ENCODE results near the gene CAB39L. TPM values are rescaled to one million over a fixed set of nuclear protein-coding genes. Genes with fewer than 3 reads are reported as not detected.

CAB39L gene
- total and polyA plus RNA-seq, 5 experiments from 2014 or later: 4.3 to 9.2 (median 5.2) TPM

DNA sequence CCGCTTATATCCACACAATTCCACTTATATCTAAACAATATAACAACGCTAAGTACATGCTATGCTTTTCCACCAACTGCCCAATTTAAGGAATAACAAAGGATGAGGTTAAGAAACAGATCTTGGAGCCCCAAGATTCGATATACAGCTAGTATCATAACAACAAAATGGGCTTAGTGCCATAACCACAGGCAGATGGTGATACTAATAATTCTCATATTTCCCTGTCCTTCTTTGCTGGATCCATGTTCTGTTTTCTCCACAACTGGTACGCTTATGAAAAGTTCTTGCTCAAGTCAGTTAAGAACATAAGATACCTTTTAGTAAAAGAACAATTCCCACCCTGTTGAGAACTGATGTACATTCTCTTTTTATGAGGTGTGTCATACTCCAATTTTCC lies 33.9 kb downstream of the CAB39L start:
- no peaks in the 10 kb centered on the region for H3K4me1 Mint-ChIP-seq
- POLR2A ChIA-PET: no interaction called here
- no peak for DNase-seq
- no peak overlapping the region for H3K27ac Mint-ChIP-seq
- peaks cover 2 to 20% (median 12%) of the 10 kb centered on the region in 3 donors for H3K36me3 Mint-ChIP-seq
- no peak overlapping the region for H3K4me3 Mint-ChIP-seq
- peaks cover 3 to 18% (median 10%) of the 10 kb centered on the region in 9 donors for H3K9me3 Mint-ChIP-seq
- no peaks in the 10 kb centered on the region for H3K27me3 Mint-ChIP-seq
- ATAC-seq: no peak

DNA sequence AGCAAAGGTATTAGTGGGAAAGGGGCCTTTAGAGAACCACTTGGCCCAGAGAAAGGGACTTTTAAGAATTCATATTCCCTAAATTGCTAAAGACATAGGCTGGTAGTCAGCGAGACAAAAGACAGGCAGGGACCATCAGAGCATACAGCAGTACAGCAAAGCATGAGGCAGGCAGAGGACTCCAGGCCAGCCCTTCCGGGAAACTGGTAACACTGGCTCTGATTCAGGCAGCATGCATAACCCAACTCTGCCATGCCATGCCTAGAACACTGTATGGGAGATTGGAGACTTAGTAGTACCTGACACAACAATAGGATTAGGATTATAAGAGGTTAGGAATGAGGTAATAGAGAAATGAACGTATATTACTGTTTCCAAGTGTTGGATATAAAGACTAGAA lies 34.9 kb downstream of the CAB39L start:
- Mint-ChIP-seq H3K36me3 (peaks cover 9 to 30% (median 22%) of the 10 kb centered on the region in 3 donors), H3K9me3 (peaks cover 5 to 28% (median 20%) of the 10 kb centered on the region in 9 donors), H3K27me3 (no peaks in the 10 kb centered on the region), H3K4me3 (no peak overlapping the region), H3K4me1 (no peaks in the 10 kb centered on the region), H3K27ac (no peak overlapping the region)
- POLR2A ChIA-PET: no interaction called here
- DNase-seq (no peak), ATAC-seq (no peak)

DNA sequence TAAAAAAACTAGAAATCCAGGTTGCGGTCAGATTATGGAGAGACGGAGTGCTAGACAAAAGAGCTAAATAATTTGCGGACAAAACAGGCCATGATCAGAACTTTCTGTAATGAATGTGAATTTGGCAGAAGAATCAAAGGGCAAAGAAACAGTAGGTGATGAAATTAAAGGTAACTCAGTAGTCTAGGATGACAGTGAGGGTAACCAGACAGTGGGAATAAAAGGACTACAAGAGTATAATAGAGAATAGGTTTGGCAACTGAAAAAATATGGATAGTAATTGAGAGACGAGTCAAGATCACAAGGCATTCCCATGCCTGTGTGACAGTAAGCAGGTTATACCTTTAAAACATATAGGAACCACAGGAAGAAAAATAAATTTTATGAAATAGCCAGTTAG lies 35.9 kb downstream of the CAB39L start:
- ATAC-seq (no peak), DNase-seq (no peak)
- peaks cover 12 to 37% (median 29%) of the 10 kb centered on the region in 3 donors for H3K36me3 Mint-ChIP-seq
- no peaks in the 10 kb centered on the region for H3K27me3 Mint-ChIP-seq
- POLR2A ChIA-PET: no interaction called here
- peaks cover 9 to 36% (median 28%) of the 10 kb centered on the region in 9 donors for H3K9me3 Mint-ChIP-seq
- H3K27ac Mint-ChIP-seq: no peak overlapping the region
- no peaks in the 10 kb centered on the region for H3K4me1 Mint-ChIP-seq
- H3K4me3 Mint-ChIP-seq: no peak overlapping the region

DNA sequence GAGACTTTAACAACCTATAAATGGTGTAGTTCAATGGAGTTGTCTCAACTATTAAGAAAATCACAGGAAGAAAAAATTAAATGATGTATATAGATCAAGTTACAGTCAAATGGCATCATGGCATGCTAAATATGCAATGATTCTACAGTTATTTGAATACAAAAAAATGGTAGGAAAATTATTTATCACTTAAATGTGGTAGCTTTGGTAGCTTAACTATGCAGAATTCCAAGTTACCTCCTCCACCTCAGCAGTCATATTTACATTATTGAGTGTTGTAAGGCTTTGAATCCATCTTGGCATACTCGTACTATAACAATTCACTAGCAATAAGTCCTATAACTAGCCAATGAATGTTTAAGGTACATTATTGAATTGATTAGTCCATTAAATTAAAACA lies 36.8 kb downstream of the CAB39L start:
- Mint-ChIP-seq H3K9me3 (peaks cover 9 to 36% (median 28%) of the 10 kb centered on the region in 9 donors), H3K4me1 (no peaks in the 10 kb centered on the region), H3K27ac (no peak overlapping the region), H3K4me3 (no peak overlapping the region), H3K36me3 (peaks cover 10 to 37% (median 29%) of the 10 kb centered on the region in 3 donors), H3K27me3 (no peaks in the 10 kb centered on the region)
- DNase-seq (no peak), ATAC-seq (no peak)
- POLR2A ChIA-PET: no interaction called here

DNA sequence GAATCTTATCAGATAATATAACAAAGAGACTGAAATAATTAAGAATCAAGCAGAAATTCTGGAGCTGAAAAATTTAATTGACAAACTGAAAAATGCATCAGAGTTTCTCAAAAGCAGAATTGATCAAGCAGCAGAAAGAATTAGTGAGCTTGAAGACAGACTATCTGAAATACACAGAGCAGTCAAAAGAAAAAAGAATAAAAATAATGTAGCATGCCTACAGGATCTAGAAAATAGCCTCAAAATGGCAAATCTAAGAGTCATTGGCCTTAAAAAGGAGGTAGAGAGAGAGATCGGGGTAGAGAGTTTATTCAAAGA lies 39.2 kb downstream of the CAB39L start:
- Mint-ChIP-seq H3K27me3 (no peaks in the 10 kb centered on the region), H3K9me3 (peaks cover 9 to 36% (median 28%) of the 10 kb centered on the region in 9 donors), H3K4me3 (no peak overlapping the region), H3K36me3 (peaks cover 10 to 37% (median 31%) of the 10 kb centered on the region in 3 donors), H3K4me1 (peaks cover 0 to 8% (median 2%) of the 10 kb centered on the region in 4 donors), H3K27ac (no peak overlapping the region)
- ATAC-seq (no peak), DNase-seq (no peak)
- POLR2A ChIA-PET: no interaction called here

DNA sequence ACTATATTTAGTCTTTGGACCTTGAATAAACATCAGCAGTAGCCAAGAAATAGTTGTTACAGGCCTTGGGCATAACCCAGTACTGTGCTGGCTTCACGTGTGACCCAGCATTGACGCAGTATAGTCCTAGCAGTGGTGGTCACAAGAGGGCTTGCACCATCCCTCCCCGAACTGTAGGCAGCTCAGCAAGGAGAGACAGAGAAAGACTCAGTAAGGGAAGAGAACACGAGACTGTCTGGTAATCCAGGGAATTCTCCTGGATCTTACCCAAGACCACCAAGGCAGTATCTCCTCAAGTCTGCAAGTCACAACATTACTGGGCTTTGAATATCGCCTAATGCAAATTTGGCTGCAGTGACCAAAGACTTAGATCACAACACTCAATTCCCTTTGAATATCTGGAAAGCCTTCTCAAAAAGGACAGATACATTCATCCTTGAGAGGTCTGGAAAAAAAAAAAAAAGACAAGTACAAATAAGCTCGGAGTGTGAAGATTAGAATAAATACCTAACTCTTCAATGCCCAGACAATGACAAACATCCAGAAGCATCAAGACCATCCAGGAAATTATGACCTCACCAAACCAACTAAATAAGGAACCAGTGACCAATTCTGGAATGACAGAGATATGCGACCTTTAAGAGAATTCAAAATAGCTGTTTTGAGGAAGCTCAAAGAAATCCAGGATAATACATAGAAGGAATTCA lies 39.7 kb downstream of the CAB39L start:
- POLR2A ChIA-PET: no interaction called here
- ATAC-seq: no peak
- no peak overlapping the region for H3K27ac Mint-ChIP-seq

DNA sequence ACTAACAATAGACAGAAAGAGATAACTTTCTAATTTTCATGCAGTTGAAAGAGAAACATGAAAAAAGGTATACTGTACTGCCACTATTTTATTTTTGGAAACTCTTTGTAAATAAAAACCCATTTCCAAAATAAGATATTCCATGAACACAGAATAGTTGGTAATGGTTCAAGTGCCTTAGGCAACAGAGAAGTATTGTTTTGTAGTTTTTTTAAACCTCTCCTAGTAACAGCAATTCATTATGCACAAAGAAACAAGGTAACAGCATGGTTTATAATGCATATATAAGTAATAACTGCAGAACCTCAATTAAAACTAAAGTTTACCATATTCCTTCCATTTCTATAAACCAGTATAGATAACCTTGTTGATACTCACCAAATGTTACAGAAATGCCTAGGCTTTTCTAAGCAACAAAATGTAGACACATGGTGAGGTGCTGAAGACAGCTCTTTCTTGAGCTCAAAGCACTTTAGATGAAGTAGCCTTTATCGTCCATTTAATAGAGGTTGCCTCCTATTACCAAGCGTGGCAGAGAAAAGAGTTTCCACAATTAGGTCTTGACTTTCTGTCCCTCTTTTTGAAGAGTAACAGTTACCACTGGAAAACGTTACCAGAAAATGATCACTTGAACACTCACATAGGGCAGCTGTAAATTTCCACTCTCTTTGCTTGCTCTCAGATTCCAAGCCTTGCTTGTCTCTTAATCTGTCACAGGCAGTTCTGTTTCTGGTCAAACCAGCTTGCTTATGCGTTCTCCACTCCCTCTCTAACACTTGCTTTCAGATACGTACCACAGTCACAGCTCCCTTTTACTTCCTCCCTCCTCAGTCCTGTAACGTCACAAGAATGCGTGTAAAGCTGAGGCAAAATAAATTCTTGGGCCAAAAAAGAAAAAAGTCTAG lies 42.9 kb downstream of the CAB39L start:
- Mint-ChIP-seq H3K4me3 (peak overlapping the region in 2 of 10 donors; percentile 1 to 11), H3K27me3 (peaks cover 0 to 2% (median 0%) of the 10 kb centered on the region in 5 donors), H3K27ac (no peak overlapping the region), H3K9me3 (peaks cover 9 to 29% (median 26%) of the 10 kb centered on the region in 9 donors), H3K36me3 (peaks cover 10 to 28% (median 26%) of the 10 kb centered on the region in 3 donors), H3K4me1 (peaks cover 0 to 8% (median 2%) of the 10 kb centered on the region in 4 donors)
- ATAC-seq (no peak), DNase-seq (peak in 1 of 10 donors; percentile 1)
- POLR2A ChIA-PET: no interaction called here

More for the DNA sequence above, 39.7 kb downstream of the CAB39L start:
- no peaks in the 10 kb centered on the region for H3K27me3 Mint-ChIP-seq
- peaks cover 9 to 36% (median 28%) of the 10 kb centered on the region in 9 donors for H3K9me3 Mint-ChIP-seq
- peaks cover 0 to 8% (median 2%) of the 10 kb centered on the region in 4 donors for H3K4me1 Mint-ChIP-seq
- H3K36me3 Mint-ChIP-seq: peaks cover 10 to 37% (median 31%) of the 10 kb centered on the region in 3 donors
- DNase-seq: no peak
- no peak overlapping the region for H3K4me3 Mint-ChIP-seq

DNA sequence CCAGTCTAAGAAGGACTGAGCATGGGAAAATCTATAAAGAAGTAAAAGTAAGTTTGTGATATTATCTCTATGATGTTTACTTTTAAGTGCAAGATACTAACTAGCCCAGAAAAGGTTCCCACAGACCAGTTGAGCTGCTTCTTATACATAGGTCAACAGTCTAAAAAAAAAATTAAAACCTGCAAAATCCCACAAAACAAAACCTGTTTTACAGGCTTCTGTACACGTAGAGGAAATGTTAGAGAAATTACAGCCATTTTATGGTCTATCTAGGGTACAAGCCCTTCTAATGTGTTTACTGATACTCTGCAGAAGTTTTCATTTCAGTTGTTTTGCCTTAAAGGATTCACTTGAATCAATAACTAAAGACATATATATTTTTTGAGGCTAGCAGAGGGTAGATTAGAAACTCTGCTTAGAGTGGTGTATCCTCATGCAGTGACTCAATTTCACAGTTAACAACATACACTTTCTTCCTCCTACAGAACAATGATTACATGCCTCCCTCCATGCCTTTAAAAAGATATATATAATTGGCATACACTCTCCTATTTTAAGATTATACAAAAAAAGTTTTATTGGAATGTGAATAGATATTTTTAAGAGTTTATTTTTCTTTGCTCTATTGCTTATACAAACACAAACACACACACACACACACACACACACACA lies 43.9 kb downstream of the CAB39L start:
- ATAC-seq: no peak
- Mint-ChIP-seq H3K27ac (no peak overlapping the region), H3K4me3 (no peak overlapping the region), H3K27me3 (peaks cover 0 to 2% (median 0%) of the 10 kb centered on the region in 5 donors), H3K36me3 (peaks cover 9 to 19% (median 16%) of the 10 kb centered on the region in 3 donors), H3K4me1 (peaks cover 0 to 8% (median 2%) of the 10 kb centered on the region in 4 donors), H3K9me3 (peaks cover 5 to 18% (median 16%) of the 10 kb centered on the region in 9 donors)
- POLR2A ChIA-PET: no interaction called here
- DNase-seq: no peak

DNA sequence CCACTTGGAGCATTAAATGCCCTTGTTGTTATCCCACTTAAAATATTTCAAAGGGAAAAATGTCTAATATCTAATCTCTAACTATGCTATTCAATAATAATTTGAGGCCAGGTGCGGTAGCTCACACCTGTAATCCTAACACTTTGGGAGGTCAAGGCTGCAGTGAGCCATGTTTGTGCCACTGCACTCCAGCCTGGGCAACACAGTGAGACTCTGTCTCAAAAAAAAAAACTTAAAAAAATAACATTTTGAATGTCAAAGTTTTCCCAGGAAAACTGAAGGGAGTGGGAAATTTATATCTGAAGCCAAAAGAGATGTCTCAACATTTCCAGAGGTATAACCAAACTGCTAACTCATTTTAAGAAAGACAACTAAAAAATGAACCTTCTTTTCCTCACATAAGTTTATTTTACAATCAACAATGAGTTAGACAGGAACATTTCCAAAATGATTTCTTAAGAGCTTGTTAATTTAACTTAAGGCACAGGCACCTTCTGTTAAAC lies 47.9 kb downstream of the CAB39L start:
- POLR2A ChIA-PET: no interaction called here
- ATAC-seq: no peak
- H3K9me3 Mint-ChIP-seq: peaks cover 0 to 11% (median 4%) of the 10 kb centered on the region in 9 donors

DNA sequence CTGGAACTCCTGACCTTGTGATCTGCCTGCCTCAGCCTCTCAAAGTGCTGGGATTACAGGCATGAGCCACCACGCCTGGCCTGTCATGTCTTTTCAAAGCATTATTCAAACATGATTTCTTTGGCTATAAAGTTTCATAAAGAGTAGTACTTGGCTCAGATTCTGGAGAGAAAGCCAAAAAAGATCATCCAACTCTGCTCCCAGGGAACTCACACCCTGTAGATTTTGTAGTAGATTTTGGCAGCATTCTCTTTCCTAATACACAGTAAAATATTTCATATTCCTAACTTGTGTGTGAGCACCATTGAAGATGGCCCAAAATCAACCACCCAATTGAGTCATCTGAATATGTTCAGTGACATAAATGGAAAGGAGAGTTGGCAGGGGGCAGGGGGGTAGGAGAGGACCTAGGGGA lies 48.4 kb downstream of the CAB39L start:
- Mint-ChIP-seq H3K4me3 (no peak overlapping the region), H3K36me3 (peaks cover 0 to 7% (median 0%) of the 10 kb centered on the region in 3 donors), H3K9me3 (peaks cover 0 to 13% (median 4%) of the 10 kb centered on the region in 9 donors), H3K4me1 (no peaks in the 10 kb centered on the region), H3K27me3 (peaks cover 0 to 2% (median 0%) of the 10 kb centered on the region in 5 donors), H3K27ac (no peak overlapping the region)
- POLR2A ChIA-PET: no interaction called here
- DNase-seq (no peak), ATAC-seq (no peak)

More for the DNA sequence above, 47.9 kb downstream of the CAB39L start:
- Mint-ChIP-seq H3K36me3 (peaks cover 0 to 7% (median 0%) of the 10 kb centered on the region in 3 donors), H3K4me1 (peaks cover 0 to 2% (median 0%) of the 10 kb centered on the region in 4 donors), H3K4me3 (no peak overlapping the region), H3K27ac (no peak overlapping the region), H3K27me3 (peaks cover 0 to 2% (median 0%) of the 10 kb centered on the region in 5 donors)
- DNase-seq: no peak

DNA sequence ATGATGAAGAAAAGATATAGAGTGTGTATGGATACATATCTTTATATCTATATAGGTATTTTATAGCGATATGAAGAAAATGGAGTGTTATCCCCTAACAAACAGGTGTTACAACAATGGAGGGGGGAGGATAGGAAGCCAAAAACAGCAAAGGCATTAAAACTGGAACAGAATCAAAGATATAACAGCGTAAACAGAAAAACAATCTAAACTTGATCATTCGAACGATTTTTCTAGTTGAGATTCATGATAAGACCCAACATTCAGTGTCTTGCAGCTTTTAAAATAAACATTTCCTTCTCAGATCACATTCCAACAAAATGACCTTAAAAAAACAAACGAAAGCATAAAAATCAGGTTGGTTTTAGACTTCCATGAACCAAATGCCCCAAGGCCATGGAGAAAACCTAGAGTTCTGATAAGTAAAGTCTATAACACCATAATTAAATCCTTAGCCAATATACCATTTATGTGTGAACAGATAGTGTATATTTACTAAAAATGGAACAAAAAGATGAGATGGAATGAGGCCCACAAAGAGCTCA lies 55.7 kb downstream of the CAB39L start:
- Mint-ChIP-seq H3K9me3 (peaks cover 2 to 19% (median 4%) of the 10 kb centered on the region in 9 donors), H3K4me3 (no peak overlapping the region), H3K27me3 (peaks cover 2 to 10% (median 4%) of the 10 kb centered on the region in 5 donors), H3K4me1 (no peaks in the 10 kb centered on the region), H3K36me3 (peaks cover 2 to 17% (median 10%) of the 10 kb centered on the region in 3 donors), H3K27ac (no peak overlapping the region)
- ATAC-seq (no peak), DNase-seq (no peak)
- POLR2A ChIA-PET: no interaction called here

DNA sequence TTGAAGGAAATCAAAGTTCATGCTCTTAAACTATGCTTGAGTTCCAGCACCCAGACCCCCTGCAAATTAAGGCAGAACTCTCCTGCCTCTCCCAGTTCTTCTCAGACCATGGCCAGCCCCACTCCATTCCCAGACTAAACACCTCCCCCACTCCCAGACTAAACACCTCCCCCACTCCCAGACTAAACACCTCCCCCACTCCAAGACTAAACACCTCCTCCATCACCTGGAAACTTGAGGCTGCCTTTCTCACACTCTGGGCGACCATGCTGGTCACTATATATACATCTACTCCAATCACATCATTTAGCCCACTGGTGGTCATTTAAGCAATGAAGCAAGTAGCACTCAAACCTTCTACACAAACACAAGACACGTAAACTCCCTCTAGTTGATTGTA lies 57.2 kb downstream of the CAB39L start:
- Mint-ChIP-seq H3K27me3 (peaks cover 2 to 17% (median 4%) of the 10 kb centered on the region in 5 donors), H3K4me1 (no peaks in the 10 kb centered on the region), H3K9me3 (peaks cover 0 to 17% (median 3%) of the 10 kb centered on the region in 9 donors), H3K4me3 (no peak overlapping the region), H3K36me3 (peaks cover 6 to 17% (median 8%) of the 10 kb centered on the region in 3 donors), H3K27ac (no peak overlapping the region)
- POLR2A ChIA-PET: no interaction called here
- ATAC-seq (no peak), DNase-seq (no peak)
